ENCODE results near the gene UBASH3B.
"Not testable (repeated sequence)": the region's sequence is repeated elsewhere in the genome, so short reads cannot be mapped to it uniquely, and the experiment has no call there.

UBASH3B gene

GRCh38 chr11:122711362-122711761 is 55.8 kb downstream of the UBASH3B start:
- no peak for DNase-seq

- DNase-seq: no peak
Measured at GRCh38 chr11:122711831-122712381, 56.4 kb downstream of the UBASH3B start.

GRCh38 chr11:122714004-122714403 is 58.5 kb downstream of the UBASH3B start:
- no peak for DNase-seq

- DNase-seq: no peak
Measured at GRCh38 chr11:122714484-122714883, 59.0 kb downstream of the UBASH3B start.

GRCh38 chr11:122715548-122716440 is 60.3 kb downstream of the UBASH3B start:
- no peak for DNase-seq

GRCh38 chr11:122717264-122717867 is 61.8 kb downstream of the UBASH3B start:
- DNase-seq: no peak

- DNase-seq: no peak
Measured at GRCh38 chr11:122720107-122720881, 64.8 kb downstream of the UBASH3B start.

- no peak for DNase-seq
Measured at GRCh38 chr11:122721201-122721963, 65.9 kb downstream of the UBASH3B start.

GRCh38 chr11:122721964-122722266 is 66.4 kb downstream of the UBASH3B start:
- no peak for DNase-seq

GRCh38 chr11:122723106-122723505 is 67.6 kb downstream of the UBASH3B start:
- no peak for DNase-seq

- DNase-seq: no peak
Measured at GRCh38 chr11:122723576-122723975, 68.1 kb downstream of the UBASH3B start.

- DNase-seq: no peak
Measured at GRCh38 chr11:122724520-122724919, 69.0 kb downstream of the UBASH3B start.

- DNase-seq: no peak
Measured at GRCh38 chr11:122726028-122726427, 70.5 kb downstream of the UBASH3B start.

GRCh38 chr11:122727101-122727929 is 71.8 kb downstream of the UBASH3B start:
- DNase-seq: no peak

GRCh38 chr11:122728561-122728960 is 73.0 kb downstream of the UBASH3B start:
- no peak for DNase-seq

- DNase-seq: no peak
Measured at GRCh38 chr11:122729139-122729538, 73.6 kb downstream of the UBASH3B start.

- not testable (repeated sequence) for DNase-seq
Measured at GRCh38 chr11:122730694-122731093, 75.2 kb downstream of the UBASH3B start.

GRCh38 chr11:122731500-122731913 is 76.0 kb downstream of the UBASH3B start:
- no peak for DNase-seq

GRCh38 chr11:122732342-122733315 is 77.1 kb downstream of the UBASH3B start:
- DNase-seq: no peak

- no peak for DNase-seq
Measured at GRCh38 chr11:122733318-122733717, 77.8 kb downstream of the UBASH3B start.

All from T1000 (cell line).